Measurements from ENCODE around the gene SETD1A. TPM values are rescaled to one million over a fixed set of nuclear protein-coding genes. Genes with fewer than 3 reads are reported as not detected.

The SETD1A gene
- total RNA-seq, 1 donor from 2014 or later: 33.4 TPM

DNA sequence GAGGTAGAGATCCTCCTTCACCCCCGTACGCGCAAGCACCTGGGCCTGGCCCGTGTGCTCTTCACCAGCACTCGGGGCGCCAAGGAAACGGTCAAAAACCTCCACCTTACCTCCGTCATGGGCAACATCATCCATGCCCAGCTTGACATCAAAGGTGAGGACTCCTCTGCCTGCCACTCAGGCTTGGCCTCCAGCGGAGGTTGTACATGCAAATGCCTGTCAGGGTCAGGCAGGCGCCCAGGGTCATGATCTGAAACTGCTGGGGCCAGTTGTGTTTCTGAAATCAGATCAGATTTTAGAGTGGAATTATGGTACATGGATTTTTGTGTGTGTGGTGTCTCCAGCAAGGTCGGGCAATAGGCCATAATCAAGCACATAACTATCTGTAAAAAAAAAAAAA is 3.8 kb downstream of the SETD1A start:
- Mint-ChIP-seq H3K4me1 (peaks cover 25% of the 10 kb centered on the region), H3K36me3 (ENCODE audit: low read depth) (peaks cover 21% of the 10 kb centered on the region), H3K4me3 (peak overlapping the region; percentile 78), H3K9me3 (no peaks in the 10 kb centered on the region), H3K27me3 (ENCODE audit: low read depth) (peaks cover 5% of the 10 kb centered on the region), H3K27ac (ENCODE audit: unreplicated experiment) (no peak overlapping the region)
- no peak for DNase-seq (ENCODE audit: low read depth, low spot score)
- TF ChIP-seq, protein P1, sequence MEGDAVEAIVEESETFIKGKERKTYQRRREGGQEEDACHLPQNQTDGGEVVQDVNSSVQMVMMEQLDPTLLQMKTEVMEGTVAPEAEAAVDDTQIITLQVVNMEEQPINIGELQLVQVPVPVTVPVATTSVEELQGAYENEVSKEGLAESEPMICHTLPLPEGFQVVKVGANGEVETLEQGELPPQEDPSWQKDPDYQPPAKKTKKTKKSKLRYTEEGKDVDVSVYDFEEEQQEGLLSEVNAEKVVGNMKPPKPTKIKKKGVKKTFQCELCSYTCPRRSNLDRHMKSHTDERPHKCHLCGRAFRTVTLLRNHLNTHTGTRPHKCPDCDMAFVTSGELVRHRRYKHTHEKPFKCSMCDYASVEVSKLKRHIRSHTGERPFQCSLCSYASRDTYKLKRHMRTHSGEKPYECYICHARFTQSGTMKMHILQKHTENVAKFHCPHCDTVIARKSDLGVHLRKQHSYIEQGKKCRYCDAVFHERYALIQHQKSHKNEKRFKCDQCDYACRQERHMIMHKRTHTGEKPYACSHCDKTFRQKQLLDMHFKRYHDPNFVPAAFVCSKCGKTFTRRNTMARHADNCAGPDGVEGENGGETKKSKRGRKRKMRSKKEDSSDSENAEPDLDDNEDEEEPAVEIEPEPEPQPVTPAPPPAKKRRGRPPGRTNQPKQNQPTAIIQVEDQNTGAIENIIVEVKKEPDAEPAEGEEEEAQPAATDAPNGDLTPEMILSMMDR (conservative IDR thresholded peaks at IDR 0.05): no peak

DNA sequence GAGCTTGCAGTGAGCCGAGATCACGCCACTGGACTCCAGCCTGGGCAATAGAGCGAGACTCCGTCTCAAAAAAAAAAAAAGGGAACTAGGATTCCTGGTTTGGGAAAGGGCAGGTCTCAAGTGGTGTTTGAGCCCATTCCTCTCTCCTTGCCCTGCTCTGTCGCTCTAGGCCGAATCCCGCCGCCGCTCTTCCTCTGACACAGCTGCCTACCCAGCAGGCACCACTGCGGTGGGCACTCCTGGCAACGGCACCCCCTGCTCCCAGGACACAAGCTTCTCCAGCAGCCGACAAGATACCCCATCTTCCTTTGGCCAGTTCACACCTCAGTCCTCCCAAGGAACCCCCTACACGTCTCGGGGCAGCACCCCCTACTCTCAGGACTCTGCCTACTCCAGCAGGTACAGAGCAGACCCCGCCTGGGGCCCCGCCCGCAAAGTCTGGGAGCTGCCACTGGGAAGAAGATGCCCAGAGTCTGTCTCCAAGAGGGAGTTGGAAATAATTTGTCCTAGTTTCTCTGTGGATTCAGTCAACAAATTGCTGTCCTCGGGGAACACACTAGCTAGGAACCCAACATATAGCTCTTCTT is 6.5 kb downstream of the SETD1A start:
- Mint-ChIP-seq H3K36me3 (ENCODE audit: low read depth) (peaks cover 26% of the 10 kb centered on the region), H3K27ac (ENCODE audit: unreplicated experiment) (no peak overlapping the region)

DNA sequence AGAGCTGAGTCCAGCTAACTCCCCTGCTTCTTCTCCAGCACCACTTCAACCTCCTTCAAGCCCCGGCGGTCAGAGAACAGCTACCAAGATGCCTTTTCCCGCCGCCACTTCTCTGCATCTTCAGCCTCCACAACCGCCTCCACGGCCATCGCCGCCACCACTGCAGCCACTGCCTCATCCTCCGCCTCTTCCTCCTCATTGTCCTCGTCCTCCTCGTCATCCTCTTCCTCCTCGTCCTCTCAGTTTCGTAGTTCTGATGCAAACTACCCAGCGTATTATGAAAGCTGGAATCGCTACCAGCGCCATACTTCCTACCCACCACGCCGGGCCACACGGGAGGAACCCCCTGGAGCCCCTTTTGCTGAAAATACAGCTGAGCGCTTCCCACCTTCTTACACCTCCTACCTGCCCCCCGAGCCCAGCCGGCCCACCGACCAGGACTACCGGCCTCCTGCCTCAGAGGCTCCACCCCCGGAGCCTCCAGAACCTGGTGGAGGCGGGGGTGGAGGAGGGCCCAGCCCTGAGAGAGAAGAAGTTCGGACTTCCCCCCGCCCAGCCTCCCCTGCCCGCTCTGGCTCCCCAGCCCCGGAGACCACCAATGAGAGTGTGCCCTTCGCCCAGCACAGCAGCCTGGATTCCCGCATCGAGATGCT is 7.1 kb downstream of the SETD1A start:
- H3K4me3 Mint-ChIP-seq: no peak overlapping the region
- H3K27ac Mint-ChIP-seq (ENCODE audit: unreplicated experiment): no peak overlapping the region
- no peaks in the 10 kb centered on the region for H3K27me3 Mint-ChIP-seq (ENCODE audit: low read depth)
- H3K36me3 Mint-ChIP-seq (ENCODE audit: low read depth): peaks cover 22% of the 10 kb centered on the region
- TF ChIP-seq, protein P1 (conservative IDR thresholded peaks at IDR 0.05): no peak
- H3K9me3 Mint-ChIP-seq: no peaks in the 10 kb centered on the region
- DNase-seq (ENCODE audit: low read depth, low spot score): no peak
- peaks cover 6% of the 10 kb centered on the region for H3K4me1 Mint-ChIP-seq

More for the DNA sequence above, 6.5 kb downstream of the SETD1A start:
- no peak for DNase-seq (ENCODE audit: low read depth, low spot score)
- no peak overlapping the region for H3K4me3 Mint-ChIP-seq
- no peaks in the 10 kb centered on the region for H3K27me3 Mint-ChIP-seq (ENCODE audit: low read depth)
- H3K9me3 Mint-ChIP-seq: no peaks in the 10 kb centered on the region
- TF ChIP-seq, protein P1 (conservative IDR thresholded peaks at IDR 0.05): no peak
- peaks cover 13% of the 10 kb centered on the region for H3K4me1 Mint-ChIP-seq

DNA sequence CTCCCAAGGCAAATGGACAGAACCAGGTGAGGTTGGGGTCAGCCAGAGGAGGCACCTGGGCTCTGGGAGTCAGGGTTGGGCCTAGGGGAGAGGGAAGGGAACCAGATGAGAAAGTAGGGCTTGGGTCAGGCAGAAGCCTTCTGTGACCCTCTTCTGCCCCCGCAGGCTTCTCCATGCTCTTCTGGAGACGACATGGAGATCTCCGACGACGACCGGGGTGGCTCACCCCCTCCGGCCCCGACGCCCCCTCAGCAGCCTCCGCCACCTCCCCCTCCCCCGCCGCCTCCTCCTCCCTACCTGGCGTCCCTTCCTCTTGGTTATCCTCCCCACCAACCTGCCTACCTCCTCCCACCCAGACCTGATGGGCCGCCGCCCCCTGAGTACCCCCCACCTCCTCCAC is 7.9 kb downstream of the SETD1A start:
- H3K4me3 Mint-ChIP-seq: no peak overlapping the region
- no peak overlapping the region for H3K27ac Mint-ChIP-seq (ENCODE audit: unreplicated experiment)
- no peaks in the 10 kb centered on the region for H3K4me1 Mint-ChIP-seq
- DNase-seq (ENCODE audit: low read depth, low spot score): no peak
- TF ChIP-seq, protein P1 (conservative IDR thresholded peaks at IDR 0.05): no peak
- peaks cover 14% of the 10 kb centered on the region for H3K36me3 Mint-ChIP-seq (ENCODE audit: low read depth)
- H3K27me3 Mint-ChIP-seq (ENCODE audit: low read depth): no peaks in the 10 kb centered on the region
- H3K9me3 Mint-ChIP-seq: no peaks in the 10 kb centered on the region

DNA sequence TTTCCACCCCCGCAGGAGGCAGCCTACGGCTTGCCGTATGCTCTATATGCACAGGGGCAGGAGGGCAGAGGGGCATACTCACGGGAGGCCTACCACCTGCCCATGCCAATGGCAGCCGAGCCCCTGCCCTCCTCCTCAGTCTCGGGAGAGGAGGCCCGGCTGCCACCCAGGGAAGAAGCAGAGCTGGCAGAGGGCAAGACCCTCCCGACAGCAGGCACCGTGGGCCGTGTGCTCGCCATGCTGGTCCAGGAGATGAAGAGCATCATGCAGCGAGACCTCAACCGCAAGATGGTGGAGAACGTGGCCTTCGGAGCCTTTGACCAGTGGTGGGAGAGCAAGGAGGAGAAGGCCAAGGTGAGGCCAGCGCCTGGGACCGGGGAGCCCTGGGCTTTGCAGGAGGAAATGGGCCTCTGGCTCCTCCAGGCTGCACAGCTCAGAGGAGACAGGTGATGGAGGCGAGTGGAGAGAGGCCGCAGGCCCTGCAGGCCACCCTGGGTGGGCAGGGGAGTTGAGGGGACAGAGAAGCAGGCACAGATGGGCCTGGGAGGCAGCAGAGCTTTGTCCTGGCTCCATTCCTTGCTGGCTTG is 8.6 kb downstream of the SETD1A start:
- TF ChIP-seq, protein P1 (conservative IDR thresholded peaks at IDR 0.05): no peak
- Mint-ChIP-seq H3K27me3 (ENCODE audit: low read depth) (no peaks in the 10 kb centered on the region), H3K9me3 (no peaks in the 10 kb centered on the region), H3K36me3 (ENCODE audit: low read depth) (peaks cover 15% of the 10 kb centered on the region), H3K27ac (ENCODE audit: unreplicated experiment) (no peak overlapping the region), H3K4me1 (no peaks in the 10 kb centered on the region), H3K4me3 (no peak overlapping the region)
- DNase-seq (ENCODE audit: low read depth, low spot score): no peak
